ENCODE results near the gene VSIG2. TPM values are rescaled to one million over a fixed set of nuclear protein-coding genes. Genes with fewer than 3 reads are reported as not detected.

VSIG2 gene
- total and polyA plus RNA-seq, 2 of the 4 experiments (the other 2 are of a cell fraction): not detected

DNA sequence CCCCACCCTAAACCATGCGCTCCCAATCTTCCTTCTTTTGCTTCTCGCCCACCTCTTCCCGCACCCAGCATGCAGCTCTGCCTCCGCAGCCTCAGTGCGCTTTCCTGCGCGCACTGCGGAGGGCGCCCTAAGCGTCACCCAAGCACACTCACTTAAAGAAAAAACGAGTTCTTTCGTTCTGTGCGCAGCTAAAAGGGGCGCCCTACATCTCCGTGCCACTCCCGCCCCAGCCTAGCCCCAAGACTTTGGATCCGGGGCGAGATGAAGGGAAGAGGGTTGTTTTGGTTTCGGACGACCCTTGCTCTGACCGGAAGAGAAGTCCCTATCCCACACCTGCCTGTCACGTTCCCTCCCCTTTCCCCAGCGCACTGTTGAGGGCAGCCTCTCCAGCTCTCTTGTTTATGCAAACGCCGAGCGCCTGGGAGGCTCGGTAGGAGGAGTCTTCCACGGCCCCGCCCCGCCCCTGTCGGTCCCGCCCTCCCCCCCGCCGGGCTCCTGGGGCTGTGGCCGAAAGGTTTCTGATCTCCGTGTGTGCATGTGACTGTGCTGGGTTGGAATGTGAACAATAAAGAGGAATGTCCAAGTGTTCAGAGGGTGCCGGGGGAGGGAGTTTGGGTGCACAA is 5.3 kb downstream of the VSIG2 start:
- Histone ChIP-seq H3K9me1 (ENCODE audit: insufficient read depth, low read length) (peaks cover 14% of the 10 kb centered on the region), H3K4me3 (ENCODE audit: insufficient read depth, low read depth, low read length) (peak overlapping the region; percentile 58), H3K18ac (ENCODE audit: low read depth, low read length) (peak overlapping the region; percentile 20), H4K8ac (ENCODE audit: low read depth in 2 of 2, low read length in 2 of 2) (peak overlapping the region; percentile 30 to 92; a peak in 3 of 4 replicates), H2AK9ac (replicated peaks; ENCODE audit: low read depth, low read length, poor library complexity) (peak overlapping the region; percentile 74), H4K20me1 (ENCODE audit: insufficient read depth, low read length) (no peaks in the 10 kb centered on the region), H2BK120ac (ENCODE audit: low read depth, low read length) (peak overlapping the region; percentile 82), H3K27ac (ENCODE audit: insufficient read depth, low read length) (peak overlapping the region; percentile 4; the same call in 1 of the 2 replicates), H3K36me3 (ENCODE audit: control insufficient read depth, insufficient read depth, low read length) (no peaks in the 10 kb centered on the region), H2BK5ac (ENCODE audit: low read depth, low read length, poor library complexity, severe bottlenecking) (peak overlapping the region; percentile 27), H3K9me3 (ENCODE audit: control insufficient read depth, insufficient read depth, low read length) (no peaks in the 10 kb centered on the region), H4K91ac (ENCODE audit: insufficient read depth, low read depth, low read length) (peak overlapping the region; percentile 52), H2BK20ac (ENCODE audit: low read depth, low read length) (peak overlapping the region; percentile 41; the same call in 1 of the 2 replicates), H3K14ac (replicated peaks; ENCODE audit: low read depth, low read length) (peak overlapping the region; percentile 87), H3K9ac (ENCODE audit: low read depth, low read length) (peak overlapping the region; percentile 12), H3K23ac (ENCODE audit: low read depth, low read length) (peak overlapping the region; percentile 90), H3K4me2 (ENCODE audit: low read depth, low read length) (peak overlapping the region; percentile 85), H3K4ac (ENCODE audit: low read depth, low read length) (peak overlapping the region; percentile 58), H2AK5ac (ENCODE audit: low read depth, low read length) (peak overlapping the region; percentile 64; the same call in 1 of the 2 replicates), H3K4me1 (ENCODE audit: control insufficient read depth, insufficient read depth, low read length) (peaks cover 10% of the 10 kb centered on the region), H3K56ac (ENCODE audit: extremely low read depth, insufficient read depth, low read length) (no peak overlapping the region), H4K5ac (ENCODE audit: low read depth, low read length) (peak overlapping the region; percentile 16; the same call in 1 of the 2 replicates), H3K79me1 (ENCODE audit: low read depth in 1 of 2, low read length in 2 of 2) (no peaks in the 10 kb centered on the region; a peak in 1 of 4 replicates), H2BK15ac (ENCODE audit: low read depth, low read length) (peak overlapping the region; percentile 61; the same call in 1 of the 3 replicates), H3K27me3 (ENCODE audit: control insufficient read depth, insufficient read depth, low read length) (no peaks in the 10 kb centered on the region; the same call in 1 of the 2 replicates), H2AFZ (replicated peaks; ENCODE audit: low read length, poor library complexity) (peak overlapping the region; percentile 100)
- CTCF ChIA-PET: interaction anchor here (0.9 to 1.3 kb wide), 6 partner anchors 11 to 130 kb away, joined by 3 to 5 read pairs (median 3); no protein-coding TSS in a partner anchor
- intact Hi-C loops (cut with micrococcal nuclease) (loop anchor here (10.0 kb wide), 1 partner anchor 72 kb away; the partner anchor contains the start of genes SIAE and SPA17), dilution Hi-C loops (cut with HindIII; ENCODE audit: low sequenced_read_pairs, unreplicated experiment) (no loop called here), in situ Hi-C loops (cut with MboI; ENCODE audit: low sequenced_read_pairs) (no loop called here)
- POLR2A ChIA-PET (ENCODE audit: unreplicated experiment): no interaction called here
- peak; percentile 96 for ATAC-seq (ENCODE audit: low read depth)
- no TSS peak for BruUV-seq (replicated peaks)
- TF ChIP-seq, protein P1, sequence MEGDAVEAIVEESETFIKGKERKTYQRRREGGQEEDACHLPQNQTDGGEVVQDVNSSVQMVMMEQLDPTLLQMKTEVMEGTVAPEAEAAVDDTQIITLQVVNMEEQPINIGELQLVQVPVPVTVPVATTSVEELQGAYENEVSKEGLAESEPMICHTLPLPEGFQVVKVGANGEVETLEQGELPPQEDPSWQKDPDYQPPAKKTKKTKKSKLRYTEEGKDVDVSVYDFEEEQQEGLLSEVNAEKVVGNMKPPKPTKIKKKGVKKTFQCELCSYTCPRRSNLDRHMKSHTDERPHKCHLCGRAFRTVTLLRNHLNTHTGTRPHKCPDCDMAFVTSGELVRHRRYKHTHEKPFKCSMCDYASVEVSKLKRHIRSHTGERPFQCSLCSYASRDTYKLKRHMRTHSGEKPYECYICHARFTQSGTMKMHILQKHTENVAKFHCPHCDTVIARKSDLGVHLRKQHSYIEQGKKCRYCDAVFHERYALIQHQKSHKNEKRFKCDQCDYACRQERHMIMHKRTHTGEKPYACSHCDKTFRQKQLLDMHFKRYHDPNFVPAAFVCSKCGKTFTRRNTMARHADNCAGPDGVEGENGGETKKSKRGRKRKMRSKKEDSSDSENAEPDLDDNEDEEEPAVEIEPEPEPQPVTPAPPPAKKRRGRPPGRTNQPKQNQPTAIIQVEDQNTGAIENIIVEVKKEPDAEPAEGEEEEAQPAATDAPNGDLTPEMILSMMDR (conservative IDR thresholded peaks at IDR 0.05; ENCODE audit: low read depth, low read length): peak; percentile 57
- peak; percentile 35 for TF ChIP-seq RAD21 (IDR thresholded peaks at IDR 0.05; ENCODE audit: low read length)
- TF ChIP-seq SMC3 (IDR thresholded peaks at IDR 0.05; ENCODE audit: low read depth, low read length): peak; percentile 31
- TF ChIP-seq BHLHE40 (IDR thresholded peaks at IDR 0.05; ENCODE audit: low read depth, low read length): no peak
- TF ChIP-seq FOS (IDR thresholded peaks at IDR 0.05; ENCODE audit: low read depth, low read length): no peak
- 0% methylated on average over 1 of the region's 37 CpGs; no CpG with 5 or more reads in 1 of the 2 experiments for WGBS, 2 experiments (ENCODE audit: extremely low coverage in 2 of 2, insufficient read length in 1 of 2)
- DNase-seq: peak; percentile 72

All from IMR-90 (cell line).